Measurements from ENCODE around the gene EYA3. TPM values are rescaled to one million over a fixed set of nuclear protein-coding genes. Genes with fewer than 3 reads are reported as not detected.

Gene EYA3
- total RNA-seq, 1 donor: 21.9 TPM

GRCh38 chr1:28123461-28123961, 35.1 kb upstream of the EYA3 start:
- no peak overlapping the region for H3K4me3 ChIP-seq (ENCODE audit: low read depth, low read length)
- peak; percentile 50 for DNase-seq (ENCODE audit: low read depth)
- TF ChIP-seq CTCF (IDR thresholded peaks at IDR 0.05; ENCODE audit: insufficient read depth, low read length): no peak

- H3K4me3 ChIP-seq (ENCODE audit: low read depth, low read length): no peak overlapping the region
- peak; percentile 40 for DNase-seq (ENCODE audit: low read depth)
- no peak for TF ChIP-seq CTCF (IDR thresholded peaks at IDR 0.05; ENCODE audit: insufficient read depth, low read length)
These were observed 33.8 kb upstream of the EYA3 start for GRCh38 chr1:28122183-28122582.

- TF ChIP-seq CTCF (IDR thresholded peaks at IDR 0.05; ENCODE audit: insufficient read depth, low read length): no peak
- DNase-seq (ENCODE audit: low read depth): no peak
These were observed 31.1 kb upstream of the EYA3 start for GRCh38 chr1:28119556-28119955.

GRCh38 chr1:28118640-28119307, 30.4 kb upstream of the EYA3 start:
- no peak for DNase-seq (ENCODE audit: low read depth)
- TF ChIP-seq CTCF (IDR thresholded peaks at IDR 0.05; ENCODE audit: insufficient read depth, low read length): no peak

More at GRCh38 chr1:28119556-28119955, 31.1 kb upstream of the EYA3 start:
- no peak overlapping the region for H3K4me3 ChIP-seq (ENCODE audit: low read depth, low read length)

GRCh38 chr1:28115267-28115666, 26.9 kb upstream of the EYA3 start:
- no peak for TF ChIP-seq CTCF (IDR thresholded peaks at IDR 0.05; ENCODE audit: insufficient read depth, low read length)
- H3K4me3 ChIP-seq (ENCODE audit: low read depth, low read length): no peak overlapping the region
- DNase-seq (ENCODE audit: low read depth): no peak

More at GRCh38 chr1:28118640-28119307, 30.4 kb upstream of the EYA3 start:
- H3K4me3 ChIP-seq (ENCODE audit: low read depth, low read length): no peak overlapping the region

GRCh38 chr1:28114844-28115243, 26.4 kb upstream of the EYA3 start:
- TF ChIP-seq CTCF (IDR thresholded peaks at IDR 0.05; ENCODE audit: insufficient read depth, low read length): no peak
- DNase-seq (ENCODE audit: low read depth): no peak
- no peak overlapping the region for H3K4me3 ChIP-seq (ENCODE audit: low read depth, low read length)

GRCh38 chr1:28113242-28113572, 24.8 kb upstream of the EYA3 start:
- DNase-seq (ENCODE audit: low read depth): no peak
- TF ChIP-seq CTCF (IDR thresholded peaks at IDR 0.05; ENCODE audit: insufficient read depth, low read length): no peak

More at GRCh38 chr1:28113242-28113572, 24.8 kb upstream of the EYA3 start:
- no peak overlapping the region for H3K4me3 ChIP-seq (ENCODE audit: low read depth, low read length)

Measured in fibroblast of the aortic adventitia (primary cell).